AG10803 (cell line): ENCODE measurements around the gene MEFV.

Experiments used
- DNase-seq: peaks from one replicate; pipeline ENCODE4 v3.0.0; 2010; ENCODE audit warnings: low read depth
- H3K4me3 ChIP-seq: 2 replicates; pipeline ENCODE4 v1.5.1; 2011; ENCODE audit warnings: mild to moderate bottlenecking, low read length, control low read depth
- TF ChIP-seq, protein P1 (sequence below): conservative IDR thresholded peaks from 2 replicates; pipeline ENCODE4 v1.5.1; 2011; ENCODE audit warnings: mild to moderate bottlenecking, low read length, control low read depth, inconsistent platforms

MEFV gene

DNA sequence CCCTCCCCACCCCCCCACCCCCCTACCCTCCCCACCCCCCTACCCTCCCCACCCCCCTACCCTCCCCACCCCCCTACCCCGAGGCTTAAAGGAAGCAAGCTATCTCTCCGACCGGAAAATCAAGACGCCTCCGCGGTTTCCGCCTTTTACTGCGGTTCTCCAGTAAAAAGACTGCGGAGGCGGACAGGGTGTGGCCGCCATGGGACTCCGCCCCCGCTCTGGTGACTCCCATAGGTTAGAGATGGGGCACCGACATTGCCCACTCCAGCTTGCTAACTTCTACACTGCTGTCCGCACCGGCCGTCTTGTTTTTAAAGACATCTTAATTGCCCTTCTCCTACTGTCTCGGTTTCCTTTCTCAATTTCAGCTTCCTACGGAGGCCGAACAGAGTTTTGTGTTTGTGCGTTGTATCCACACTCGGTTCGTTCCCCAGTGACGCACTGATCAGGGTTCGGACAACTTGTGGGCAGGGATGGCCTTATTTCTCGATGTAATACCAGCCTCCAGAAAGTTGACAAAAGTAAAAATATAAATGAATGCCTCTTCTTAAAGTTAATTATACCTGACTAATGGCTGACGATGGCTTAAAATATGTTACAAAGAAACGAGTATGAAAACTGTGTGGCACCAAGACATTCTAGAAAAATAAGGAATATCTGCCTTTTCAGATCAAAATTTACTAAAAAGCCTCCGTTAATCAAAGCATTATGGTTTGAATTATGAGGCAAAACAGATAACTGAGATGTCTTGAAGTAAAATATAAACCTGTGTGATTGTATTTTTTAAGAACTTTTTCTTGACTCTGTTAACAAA lies 20.4 kb downstream of the MEFV start:
- DNase-seq: no peak
- TF ChIP-seq, protein P1, sequence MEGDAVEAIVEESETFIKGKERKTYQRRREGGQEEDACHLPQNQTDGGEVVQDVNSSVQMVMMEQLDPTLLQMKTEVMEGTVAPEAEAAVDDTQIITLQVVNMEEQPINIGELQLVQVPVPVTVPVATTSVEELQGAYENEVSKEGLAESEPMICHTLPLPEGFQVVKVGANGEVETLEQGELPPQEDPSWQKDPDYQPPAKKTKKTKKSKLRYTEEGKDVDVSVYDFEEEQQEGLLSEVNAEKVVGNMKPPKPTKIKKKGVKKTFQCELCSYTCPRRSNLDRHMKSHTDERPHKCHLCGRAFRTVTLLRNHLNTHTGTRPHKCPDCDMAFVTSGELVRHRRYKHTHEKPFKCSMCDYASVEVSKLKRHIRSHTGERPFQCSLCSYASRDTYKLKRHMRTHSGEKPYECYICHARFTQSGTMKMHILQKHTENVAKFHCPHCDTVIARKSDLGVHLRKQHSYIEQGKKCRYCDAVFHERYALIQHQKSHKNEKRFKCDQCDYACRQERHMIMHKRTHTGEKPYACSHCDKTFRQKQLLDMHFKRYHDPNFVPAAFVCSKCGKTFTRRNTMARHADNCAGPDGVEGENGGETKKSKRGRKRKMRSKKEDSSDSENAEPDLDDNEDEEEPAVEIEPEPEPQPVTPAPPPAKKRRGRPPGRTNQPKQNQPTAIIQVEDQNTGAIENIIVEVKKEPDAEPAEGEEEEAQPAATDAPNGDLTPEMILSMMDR: no peak
- no peak overlapping the region for H3K4me3 ChIP-seq

DNA sequence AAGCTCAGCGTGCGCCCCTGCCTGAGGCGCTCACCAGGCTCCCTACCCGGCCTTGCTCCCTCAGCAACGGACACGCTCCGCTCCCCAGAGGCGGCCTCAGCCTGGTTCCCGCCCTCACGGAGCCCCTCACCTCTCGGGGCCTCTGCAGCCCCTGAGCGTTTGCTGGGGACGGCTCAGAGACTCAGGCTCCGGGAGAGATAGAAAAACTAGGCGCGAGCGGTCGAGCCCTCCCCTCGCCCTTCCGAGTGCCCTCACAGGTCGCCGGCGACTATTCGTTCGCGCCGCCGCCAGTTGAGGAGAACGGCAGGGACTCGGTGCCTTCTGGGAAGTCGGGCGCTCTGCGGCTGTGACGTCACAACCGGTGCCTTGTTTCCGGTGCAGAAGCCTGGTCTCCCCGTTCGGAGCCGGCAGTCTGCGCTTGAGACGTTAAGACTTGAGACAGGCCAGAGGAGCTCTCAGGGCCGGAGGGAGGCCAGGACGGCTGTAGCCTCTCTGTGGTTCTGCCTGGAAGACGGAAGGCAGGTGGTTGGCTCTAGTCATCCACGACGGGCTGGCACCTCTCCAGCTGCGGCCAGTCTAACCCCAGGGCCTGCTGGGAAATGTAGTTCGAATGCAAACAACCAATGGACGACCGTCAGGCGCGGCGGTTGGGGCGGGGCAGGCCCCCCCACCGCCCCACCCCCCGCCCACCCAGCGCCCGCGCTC lies 21.4 kb downstream of the MEFV start, which contains the start of gene ZNF200:
Gene ZNF200, minus strand, starts transcription at position 302 of the 705 bp plus-strand sequence. CDS start 1,403 bp downstream, outside the sequence.
- H3K4me3 ChIP-seq: peak within 1 kb of the TSS; percentile 99

DNA sequence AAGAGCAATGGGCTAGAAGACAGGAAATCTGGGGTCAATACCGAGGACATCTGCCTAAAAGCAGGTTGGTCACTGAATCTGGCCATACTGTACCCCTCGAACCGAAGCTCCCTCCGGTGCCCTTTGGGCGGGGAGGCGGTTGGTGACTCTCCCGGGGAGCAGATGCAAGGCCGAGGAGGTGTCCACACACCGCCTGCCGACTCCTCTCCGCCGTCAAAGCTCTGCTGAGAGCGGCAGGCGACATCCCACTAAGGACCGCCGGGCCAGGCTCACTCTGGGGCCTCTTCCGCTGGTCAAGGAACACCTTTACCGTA lies 21.9 kb downstream of the MEFV start:
- DNase-seq: no peak
- TF ChIP-seq, protein P1: no peak
- H3K4me3 ChIP-seq: peak overlapping the region; percentile 99

More for the DNA sequence above, 21.4 kb downstream of the MEFV start, which contains the start of gene ZNF200:
- TF ChIP-seq, protein P1: no peak
- peak; percentile 94 for DNase-seq

DNA sequence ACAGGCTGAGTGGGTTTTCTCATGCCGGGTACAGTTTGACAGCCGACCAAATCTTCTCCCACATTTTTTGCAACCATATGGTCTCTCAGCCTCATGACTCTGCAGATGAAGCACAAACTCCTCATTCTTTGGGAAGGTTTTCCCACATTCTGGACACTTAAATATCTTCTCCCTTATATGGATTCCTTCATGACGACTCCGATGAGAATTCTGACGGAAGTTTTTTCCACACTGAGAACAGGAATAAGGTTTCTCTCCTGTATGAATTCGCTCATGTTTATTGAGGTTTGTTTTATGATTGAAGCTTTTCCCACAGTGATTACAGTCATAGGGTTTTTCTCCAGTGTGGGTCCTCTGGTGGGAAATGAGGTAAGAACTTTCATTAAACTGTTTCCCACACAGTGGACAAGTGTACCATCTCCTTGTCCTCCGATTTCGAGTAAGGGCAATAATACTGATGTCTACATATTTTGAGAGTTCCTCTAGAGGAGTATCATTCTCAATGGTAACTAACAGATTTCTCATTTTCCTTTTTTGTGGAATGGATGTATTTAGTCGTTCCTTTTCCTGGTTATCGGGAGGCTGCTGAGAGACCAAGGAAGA lies 32.4 kb downstream of the MEFV start:
- TF ChIP-seq, protein P1: no peak
- H3K4me3 ChIP-seq: no peak overlapping the region
- DNase-seq: no peak

DNA sequence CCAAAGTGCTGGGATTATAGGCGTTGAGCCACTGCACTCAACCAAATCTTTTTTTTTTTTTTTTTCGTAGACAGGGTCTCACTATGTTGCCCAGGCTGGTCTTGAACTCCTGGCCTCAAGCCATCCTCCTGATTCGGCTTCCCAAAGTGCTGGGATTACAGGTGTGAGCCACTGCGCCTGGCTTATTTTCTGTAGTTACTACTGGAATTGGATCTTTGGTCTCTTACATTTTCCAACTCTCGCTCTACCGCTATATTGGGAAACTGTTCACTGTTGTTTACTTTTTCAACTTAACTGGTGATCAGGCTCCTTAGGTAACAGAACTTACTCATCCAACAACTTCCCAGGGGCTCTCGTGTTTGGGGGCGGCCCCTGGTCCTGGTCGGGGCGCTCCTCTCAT lies 35.6 kb downstream of the MEFV start:
- DNase-seq: no peak
- TF ChIP-seq, protein P1: no peak
- no peak overlapping the region for H3K4me3 ChIP-seq

DNA sequence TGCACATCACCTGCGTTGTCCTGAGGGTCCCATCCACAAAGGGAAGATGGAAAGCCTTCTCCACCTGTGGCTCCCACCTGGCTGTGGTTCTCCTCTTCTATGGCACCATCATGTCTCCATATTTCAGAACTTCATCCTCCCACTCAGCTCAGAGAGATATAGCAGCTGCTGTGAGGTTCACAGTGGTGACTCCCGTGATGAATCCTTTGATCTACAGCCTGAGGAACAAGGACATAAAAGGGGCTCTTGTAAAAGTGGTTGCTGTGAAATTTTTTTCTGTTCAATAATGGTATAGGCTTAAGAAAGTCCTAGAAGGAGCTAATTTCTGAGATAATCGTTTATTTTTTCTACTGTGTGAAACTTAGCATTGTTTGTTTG lies 40.2 kb downstream of the MEFV start:
- no peak for DNase-seq
- H3K4me3 ChIP-seq: no peak overlapping the region
- TF ChIP-seq, protein P1: no peak
